MM.1S (cell line): ENCODE data around the gene CBLIF.

Experiments used
- EZH2 ChIP-seq: fragments of 300-600 bp; sonication (generic); optimal IDR thresholded peaks from 2 replicates; pipeline ENCODE3; 2017; ENCODE audit warnings: low read depth, mild to moderate bottlenecking, antibody characterized with exemption, low read length, mixed read lengths
- TF ChIP-seq, protein P1 (sequence below): fragments of 300-600 bp; sonication (generic); IDR thresholded peaks from 2 replicates; pipeline ENCODE4 v1.5.1; 2016; ENCODE audit warnings: antibody characterized with exemption, low read length, mixed read lengths

DNA sequence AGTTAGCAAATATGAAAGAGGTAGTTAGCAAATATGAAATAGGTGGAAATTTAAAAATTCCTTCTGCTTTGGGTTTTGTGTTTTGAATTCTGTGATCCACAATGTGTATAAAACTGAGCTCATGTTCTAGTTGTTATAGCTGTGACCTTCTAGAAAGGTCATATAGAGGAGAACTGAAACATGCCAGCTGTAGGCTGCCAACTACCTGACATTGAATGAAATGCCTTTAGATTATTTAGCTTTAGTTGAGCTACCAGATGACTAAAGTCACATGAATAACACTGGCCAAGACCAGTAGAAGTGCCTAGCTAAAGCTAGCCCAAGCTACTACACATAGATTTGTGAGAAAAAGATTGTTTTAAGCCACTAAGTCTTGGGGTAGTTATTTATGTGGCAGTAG is 26.8 kb upstream of the CBLIF start:
- TF ChIP-seq, protein P1, sequence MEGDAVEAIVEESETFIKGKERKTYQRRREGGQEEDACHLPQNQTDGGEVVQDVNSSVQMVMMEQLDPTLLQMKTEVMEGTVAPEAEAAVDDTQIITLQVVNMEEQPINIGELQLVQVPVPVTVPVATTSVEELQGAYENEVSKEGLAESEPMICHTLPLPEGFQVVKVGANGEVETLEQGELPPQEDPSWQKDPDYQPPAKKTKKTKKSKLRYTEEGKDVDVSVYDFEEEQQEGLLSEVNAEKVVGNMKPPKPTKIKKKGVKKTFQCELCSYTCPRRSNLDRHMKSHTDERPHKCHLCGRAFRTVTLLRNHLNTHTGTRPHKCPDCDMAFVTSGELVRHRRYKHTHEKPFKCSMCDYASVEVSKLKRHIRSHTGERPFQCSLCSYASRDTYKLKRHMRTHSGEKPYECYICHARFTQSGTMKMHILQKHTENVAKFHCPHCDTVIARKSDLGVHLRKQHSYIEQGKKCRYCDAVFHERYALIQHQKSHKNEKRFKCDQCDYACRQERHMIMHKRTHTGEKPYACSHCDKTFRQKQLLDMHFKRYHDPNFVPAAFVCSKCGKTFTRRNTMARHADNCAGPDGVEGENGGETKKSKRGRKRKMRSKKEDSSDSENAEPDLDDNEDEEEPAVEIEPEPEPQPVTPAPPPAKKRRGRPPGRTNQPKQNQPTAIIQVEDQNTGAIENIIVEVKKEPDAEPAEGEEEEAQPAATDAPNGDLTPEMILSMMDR: no peak
- no peak for TF ChIP-seq EZH2
